NCI-H510A (cell line): ENCODE data around the gene PRKAG2.
"Not testable (repeated sequence)": the region's sequence is repeated elsewhere in the genome, so short reads cannot be mapped to it uniquely, and the experiment has no call there.

Source experiments
- DNase-seq: peaks from one replicate; lab custom pipeline; 2025; lab: John Stamatoyannopoulos, UW

PRKAG2 gene

DNA sequence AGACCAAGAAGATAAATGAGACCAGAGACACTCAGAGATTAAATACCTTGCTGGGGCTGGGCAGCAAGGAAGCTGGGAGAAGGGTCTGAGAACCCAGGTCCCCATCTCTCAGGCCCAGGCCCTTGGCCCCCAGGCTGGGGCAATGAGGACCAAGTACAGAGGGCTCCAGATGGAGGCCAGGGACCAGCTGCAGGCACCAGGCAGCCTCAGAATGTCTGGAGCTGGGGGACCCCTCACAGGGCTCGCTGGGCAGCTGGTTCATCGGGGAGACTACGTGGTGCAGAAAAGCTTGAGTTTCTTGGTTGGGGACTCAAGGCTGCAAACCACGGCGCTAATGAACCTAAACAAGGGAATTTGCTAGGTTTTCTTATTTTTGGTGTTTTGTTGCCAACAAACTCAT lies 75.6 kb downstream of the PRKAG2 start:
- DNase-seq = no peak

DNA sequence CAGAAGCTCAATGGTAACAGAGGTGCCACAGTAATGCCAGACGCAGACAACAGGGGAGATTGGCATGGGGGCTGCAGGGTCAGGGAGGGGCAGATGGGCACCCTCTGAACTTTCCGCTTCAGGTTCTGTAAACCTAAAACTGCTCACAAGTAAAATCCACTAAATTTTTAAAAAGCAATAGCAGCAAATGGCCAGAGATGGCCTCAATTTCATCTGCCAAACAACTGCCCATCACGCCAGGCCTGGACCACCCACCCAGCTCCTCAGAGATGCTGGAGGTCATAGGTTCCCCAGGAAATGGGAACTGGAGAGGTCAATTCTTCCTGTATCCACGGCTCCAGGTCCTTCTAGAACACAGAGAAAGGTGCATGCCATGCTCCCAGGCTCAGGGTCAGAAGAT lies 76.1 kb downstream of the PRKAG2 start:
- DNase-seq = no peak

DNA sequence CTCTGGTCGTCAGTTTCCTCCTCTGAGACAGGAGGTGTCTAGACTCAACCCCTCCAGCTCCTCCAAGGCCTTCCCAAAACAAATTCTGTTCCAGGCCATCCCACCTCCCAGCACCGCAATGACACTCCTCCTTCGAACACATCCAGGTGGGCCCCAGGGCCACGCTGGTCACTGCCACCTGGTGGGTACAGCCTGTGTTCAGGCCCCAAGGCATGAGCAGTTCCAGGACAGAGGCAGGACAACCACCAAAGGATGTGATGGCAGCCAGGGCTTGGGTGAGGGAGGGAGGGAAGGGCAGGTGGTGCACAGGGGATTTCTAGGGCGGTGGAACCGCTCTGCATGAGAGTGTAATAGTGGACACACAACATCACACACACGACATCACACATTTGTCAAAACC lies 76.5 kb downstream of the PRKAG2 start:
- no peak for DNase-seq

DNA sequence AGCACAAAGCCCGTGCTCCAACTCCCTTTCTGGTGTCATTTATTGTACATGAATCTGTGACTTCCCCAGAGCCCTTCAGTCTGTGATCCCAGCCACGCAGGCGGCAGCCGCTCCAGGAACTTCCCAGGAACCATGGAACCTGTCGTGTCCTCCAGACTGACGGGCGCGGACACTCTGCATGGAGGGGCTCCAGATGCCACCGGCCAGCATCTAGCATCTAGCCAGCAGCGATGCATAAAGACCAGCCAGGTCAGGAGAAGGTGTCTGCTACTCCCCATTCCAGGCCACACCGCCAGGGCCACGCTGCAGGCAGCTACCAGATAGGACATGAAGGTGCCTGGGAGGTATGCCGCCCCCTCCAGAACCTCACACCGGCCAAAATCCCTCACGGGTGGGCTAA lies 77.4 kb downstream of the PRKAG2 start:
- DNase-seq = no peak

DNA sequence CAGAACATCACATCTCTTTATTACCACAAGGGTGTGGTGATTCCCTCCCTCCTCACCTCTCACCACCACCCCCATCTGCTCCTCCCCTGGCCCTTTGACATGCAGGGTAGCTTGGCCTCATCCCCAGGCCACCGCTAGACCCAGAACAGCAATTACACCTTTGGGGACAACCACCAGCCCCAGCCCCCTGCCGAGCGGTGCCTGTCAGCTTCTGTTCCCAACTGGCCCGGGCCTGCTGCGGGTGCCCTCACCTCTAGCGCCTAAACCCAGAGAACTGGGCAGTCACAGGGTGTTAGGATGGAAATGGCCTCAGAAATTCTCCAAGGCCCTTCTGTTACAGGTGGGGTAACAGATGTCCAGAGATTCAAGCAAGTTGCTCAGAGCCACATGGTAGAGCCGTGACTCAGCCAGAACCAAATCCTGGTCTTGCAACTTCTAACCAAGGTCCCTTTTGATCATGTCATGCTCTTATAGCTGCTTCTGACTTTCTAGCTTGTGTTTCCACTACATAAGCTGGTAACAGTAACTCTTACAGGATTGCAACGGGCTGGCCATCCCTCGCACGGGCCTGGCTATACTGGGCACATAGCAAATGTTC lies 78.0 kb downstream of the PRKAG2 start:
- DNase-seq = no peak

DNA sequence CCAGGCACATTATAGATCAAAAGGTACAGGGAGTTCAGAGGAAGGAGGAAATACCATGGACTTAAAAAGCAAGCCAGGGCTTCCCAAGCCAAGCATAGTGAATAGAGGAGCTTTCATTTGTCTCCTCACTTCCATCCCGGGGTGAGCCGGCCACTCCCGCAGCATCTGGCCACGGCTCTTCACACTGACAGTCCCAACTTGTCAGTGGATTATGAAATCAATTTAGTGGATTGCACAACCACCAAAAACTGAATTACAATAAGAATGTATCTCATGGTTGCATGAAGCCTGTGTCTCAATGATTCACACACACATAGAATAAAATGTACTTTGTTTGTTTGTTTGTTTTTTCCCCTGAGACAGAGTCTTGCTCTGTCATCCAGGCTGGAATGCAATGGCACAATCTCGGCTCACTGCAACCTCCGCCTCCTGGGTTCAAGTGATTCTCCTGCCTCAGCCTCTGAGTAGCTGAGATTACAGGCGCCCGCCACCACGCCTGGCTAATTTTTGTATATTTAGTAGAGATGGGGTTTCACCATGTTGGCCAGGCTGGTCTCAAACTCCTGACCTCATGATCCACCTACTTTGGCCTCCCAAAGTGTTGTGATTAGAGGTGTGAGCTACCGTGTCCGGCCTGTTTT lies 79.1 kb downstream of the PRKAG2 start:
- not testable (repeated sequence) for DNase-seq

DNA sequence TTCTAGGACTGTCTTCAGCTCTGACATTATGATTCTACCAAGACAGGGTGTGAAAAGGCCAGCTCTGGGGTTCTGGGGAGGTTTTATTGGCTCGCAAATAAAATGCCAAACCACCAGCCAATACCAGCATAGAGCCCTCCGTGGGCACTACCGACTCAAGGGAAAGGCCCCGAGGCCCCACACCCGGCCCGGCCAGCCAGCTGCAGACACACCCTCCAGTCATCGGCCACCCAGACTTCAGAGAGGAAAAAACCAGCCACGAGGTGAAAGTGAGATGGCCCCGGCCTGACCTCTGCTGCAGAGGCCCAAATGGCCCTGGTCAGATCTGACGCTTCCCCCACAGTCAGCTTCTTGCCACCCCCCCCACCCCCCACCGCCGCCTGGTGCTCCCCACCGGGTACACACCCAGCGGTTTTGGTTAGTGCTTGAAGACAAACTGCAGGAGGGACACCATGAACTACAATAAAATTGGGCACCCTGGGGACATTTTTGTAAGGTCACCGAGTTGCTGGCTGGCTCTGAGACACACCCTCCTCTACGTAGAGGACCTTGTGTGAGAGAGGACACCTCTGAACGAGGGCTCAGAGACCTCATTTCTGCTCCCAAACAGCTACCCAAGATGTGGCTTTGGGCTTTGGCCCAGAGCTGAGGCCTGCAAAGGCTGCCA lies 79.9 kb downstream of the PRKAG2 start:
- no peak for DNase-seq

DNA sequence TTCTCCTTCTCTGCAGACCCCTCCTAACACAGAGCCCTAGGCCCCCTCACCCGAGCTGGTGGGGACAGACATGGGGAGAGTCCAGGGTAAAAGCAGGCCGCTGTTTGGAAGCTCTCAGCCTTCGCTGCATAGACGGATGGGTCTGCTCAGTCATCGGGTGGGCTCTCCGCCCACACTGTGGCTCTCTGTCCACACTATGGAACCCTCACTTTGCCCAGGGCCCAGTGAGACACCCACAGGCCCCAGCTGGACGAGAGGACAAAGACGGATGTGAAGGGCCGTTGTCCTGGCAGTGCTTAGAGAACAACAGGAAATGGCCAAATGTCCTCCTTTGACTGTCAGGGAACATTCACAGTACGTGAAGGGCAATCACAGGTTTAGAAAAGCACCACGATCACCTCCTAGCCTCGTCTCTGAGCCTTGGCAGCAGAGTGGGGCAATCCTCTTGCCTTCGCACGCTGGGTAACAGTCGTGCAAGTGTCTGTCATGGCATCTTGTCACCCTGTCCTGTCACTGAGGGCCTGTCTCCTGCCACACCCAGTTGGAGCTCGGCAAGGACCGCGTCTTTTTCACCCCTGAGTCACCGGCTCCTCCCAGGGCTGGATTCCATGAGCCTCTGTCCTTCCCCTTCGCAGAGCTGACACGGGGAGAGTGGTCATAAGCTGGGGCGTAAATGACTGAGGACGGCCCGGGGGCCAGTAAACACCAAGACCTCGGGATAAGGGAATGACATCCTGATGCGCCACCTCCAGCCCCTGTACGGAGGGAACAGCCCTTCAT lies 80.6 kb downstream of the PRKAG2 start:
- no peak for DNase-seq

DNA sequence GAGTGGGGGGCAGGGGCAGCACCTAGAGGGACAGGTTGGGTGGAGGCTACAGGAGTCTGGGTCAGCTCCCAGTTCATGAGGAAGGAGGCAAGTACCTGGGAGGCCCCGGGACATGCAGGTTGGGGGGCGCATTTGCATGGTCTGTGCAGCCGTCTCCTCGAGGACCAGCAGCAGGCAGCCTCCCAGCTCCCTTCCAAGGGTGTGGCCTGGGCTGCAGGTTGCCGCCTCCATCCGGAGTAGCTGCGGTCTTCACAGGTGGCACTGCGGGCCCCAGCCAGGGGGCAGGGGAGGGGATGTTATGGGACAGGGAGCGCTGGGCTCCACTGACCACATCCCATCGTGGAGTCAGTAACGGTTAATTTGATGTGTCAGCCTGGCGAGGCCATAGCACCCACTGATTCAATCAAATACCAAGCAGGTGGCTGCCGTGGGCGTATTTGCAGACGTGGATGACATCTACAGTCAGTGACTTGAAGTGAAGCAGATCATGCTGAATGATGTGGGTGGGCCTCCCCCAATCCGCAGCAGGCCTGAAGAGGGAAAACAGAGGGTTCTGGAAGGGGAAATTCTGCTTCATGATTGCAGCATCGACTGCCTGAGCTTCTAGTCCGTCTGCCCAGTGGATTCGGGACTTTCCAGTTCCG lies 81.6 kb downstream of the PRKAG2 start:
- no peak for DNase-seq

DNA sequence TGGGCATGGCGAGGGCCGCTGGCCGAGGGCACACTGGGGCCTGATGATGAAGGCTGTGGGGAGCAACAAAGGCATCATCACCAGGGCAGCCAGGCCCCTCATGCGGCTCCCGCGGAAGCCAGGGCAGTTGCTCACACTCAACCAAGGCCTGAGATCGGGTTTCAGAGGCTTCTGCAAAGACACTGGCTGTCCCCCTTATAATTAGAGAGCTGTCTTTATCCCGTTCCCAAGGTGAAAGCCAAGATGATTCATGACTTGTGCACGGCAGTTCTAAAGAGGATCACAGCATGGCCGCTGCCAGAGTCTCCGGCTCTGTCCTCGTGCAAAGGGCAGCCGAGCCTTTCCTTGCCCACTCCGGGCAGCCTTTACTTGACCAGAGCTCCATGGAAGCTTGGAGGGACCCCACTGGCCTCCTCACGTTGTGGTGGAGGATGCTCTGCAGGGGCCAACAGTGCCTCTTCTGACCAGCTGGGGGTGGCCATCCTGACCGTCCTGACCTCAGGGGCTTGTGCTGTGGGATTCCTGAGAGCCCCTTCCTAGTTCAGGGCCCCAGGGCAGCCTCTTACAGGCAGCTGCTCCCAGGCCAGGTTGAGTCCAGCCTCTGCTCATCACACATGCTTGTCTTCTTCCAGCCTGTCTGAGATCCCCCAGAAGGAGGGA lies 82.3 kb downstream of the PRKAG2 start:
- no peak for DNase-seq

DNA sequence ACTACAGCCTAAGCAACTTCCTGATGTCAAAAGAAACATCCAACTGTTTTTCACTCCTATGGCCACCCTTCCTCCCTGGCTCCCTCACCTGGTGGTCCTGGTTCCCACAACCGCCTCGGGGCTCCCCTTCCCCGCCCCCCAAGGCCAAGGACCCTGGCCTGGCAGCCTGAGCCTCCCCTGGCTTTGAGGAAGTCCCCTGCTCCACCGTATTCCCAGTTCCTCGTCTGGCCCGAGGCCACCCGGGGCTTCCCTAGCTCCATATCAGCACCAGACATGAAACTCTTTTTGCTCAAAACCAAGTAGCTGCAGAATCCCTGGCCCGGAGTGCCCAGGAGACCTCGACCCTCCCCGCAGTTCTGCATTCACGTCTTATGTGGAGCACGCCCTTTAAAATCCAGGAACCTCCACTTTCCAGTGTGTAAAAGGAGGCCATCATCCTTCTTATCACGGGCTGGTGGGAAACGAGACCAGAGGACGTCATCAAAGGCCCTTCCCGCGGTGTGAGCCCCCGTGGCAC lies 82.9 kb downstream of the PRKAG2 start:
- no peak for DNase-seq

DNA sequence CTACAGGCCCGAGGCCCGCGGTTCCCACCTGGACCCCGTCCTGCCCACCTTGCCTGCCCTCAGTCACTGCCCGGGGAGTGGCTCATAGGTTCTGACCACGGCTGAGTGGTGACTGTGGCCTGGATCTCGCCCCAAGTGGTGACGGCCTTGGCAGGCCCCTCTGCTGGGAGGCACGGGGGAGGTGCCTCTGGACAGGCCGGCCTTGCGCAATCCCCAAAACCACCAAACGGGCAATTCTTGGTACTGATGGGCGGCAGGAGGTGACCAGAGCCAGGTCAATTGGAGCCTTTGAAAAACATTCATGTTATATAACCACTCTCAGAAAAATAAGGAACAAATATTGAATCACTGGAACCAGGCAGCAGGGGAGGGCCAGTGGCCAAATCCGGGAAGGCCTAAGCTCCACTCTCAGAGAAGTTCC lies 83.4 kb downstream of the PRKAG2 start:
- DNase-seq = no peak

DNA sequence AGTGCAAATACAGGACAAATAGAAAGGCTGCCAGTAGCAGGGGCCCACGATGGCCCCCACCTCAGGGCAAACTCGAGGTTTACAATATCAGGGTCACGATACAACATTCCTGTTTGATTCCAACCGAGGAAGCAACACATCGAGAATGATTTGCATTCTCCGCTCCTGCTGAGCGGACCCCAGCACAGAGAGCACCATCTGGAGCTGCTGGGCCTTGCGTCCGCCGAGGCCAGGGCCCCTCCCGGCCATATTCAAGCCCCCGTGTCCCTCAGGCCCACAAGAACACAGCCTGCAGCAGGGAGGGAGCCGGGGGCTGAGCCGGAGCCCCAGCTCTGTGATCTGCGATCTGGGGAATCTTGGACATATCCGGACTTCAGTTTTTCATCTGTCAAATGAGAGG lies 84.3 kb downstream of the PRKAG2 start:
- DNase-seq = no peak

DNA sequence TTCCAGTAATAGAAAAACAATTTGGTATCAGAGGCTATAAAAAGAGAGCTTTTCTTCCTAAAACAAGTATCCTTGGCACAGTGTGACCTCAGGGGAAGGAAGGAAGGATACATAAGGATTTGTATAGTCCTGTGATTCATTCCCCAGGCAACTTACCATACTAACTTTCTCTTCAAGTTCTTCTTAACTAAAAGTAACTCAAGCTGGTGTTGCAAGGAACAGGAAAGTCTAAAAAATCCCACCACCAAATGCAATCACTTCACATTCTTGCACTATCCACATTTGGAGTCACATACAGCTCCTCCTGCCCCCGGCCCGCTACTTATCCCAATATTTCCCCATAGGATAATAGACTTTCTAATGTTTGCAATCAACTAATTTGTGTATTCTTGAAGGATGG lies 84.8 kb downstream of the PRKAG2 start:
- no peak for DNase-seq

DNA sequence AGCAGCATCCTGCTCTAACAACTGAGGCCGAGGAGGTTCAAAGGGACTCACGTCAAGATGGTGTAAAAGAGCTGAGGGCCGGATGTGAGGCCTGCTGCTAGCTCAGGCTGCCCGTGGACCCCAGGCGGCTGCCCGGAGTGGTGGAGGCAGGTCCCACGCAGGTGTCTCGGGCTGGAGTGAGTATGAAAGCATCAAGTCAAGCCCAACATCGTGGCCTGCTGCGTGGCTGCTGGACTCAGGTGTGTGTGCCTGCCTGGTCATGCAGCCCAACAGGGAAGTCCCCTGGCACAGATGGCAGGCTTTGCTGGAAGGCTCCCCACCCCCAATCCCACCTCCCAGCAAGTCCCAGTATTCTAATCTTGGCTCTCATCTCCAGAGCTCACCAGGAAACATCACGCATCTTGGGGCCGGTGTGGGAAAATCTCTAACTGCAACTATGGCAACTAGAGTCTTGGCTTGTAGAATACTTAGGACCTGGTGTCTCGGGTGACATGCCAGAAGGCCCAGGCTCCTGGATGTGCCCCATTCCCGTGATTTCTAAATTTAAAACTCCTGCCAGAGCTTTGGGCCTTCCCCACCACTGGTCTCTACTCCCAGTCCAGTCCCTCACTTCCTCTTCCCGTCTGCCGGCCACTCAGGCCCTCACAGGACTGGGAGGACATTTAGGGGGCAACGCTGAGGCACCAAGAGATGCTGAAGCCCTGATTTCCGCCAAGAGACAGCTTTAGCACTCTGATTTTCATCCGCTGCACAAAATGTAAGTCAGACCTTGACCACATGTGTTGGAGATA lies 85.9 kb downstream of the PRKAG2 start:
- DNase-seq = no peak

DNA sequence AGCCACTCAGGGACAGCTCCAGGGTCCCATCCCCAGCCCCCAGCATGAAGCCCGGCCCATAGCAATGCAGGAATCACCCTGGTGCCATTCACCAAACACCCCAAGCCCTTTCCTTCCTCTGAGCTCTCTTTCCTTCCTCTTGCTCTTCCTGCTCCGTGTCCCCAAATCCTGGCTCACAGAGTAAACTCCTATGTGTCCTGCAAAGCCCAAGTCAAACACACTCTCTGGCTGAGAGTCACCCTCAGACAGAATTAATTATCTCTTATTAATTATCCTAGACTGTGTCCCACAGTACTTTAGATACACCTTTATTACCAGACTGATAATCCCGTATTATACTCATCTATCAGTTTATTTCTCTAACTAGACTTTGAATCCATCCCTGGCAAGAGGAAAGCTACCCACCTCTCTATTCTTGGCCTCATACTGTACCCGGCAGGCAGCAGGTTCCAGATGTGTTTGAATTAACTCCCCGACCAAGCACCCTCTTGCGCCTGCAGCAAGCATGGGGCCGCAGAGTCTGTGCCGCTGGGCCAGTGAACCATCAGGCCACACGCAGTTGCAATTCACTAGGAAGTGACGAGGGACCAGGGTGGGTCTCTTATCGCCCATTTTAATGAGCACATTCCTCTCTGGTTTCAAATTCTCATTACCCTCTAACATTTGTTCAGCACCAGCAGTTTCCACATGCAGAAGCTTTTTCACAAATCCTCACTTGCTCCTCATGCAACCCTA lies 86.7 kb downstream of the PRKAG2 start:
- no peak for DNase-seq

DNA sequence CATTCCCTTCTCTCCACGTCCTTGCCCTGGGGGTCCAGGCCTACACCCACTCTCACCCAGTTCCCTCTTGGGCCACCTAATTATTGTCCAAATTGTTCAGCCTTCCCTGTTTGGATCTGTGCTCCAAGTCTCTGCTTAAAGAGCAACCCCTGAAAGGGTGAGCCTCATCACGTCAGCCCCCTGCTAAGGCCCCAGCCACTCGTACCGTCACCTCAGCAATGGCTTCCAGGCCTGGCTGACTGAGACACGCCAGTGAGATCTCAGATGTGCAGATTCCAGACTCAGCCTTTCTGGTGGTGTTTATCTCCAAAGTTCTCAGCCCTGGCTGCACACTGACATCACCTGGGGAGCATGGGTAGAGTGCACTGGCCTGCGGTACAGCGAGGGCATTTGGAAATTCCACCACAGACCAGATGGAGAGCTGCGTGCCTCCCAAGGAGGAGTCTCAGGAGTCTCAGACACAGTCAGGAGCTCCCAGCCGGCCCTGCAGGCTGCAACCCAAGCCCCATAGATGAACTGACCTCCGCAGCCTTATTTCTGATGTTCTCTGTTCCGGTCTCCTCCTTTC lies 87.5 kb downstream of the PRKAG2 start:
- DNase-seq = no peak

DNA sequence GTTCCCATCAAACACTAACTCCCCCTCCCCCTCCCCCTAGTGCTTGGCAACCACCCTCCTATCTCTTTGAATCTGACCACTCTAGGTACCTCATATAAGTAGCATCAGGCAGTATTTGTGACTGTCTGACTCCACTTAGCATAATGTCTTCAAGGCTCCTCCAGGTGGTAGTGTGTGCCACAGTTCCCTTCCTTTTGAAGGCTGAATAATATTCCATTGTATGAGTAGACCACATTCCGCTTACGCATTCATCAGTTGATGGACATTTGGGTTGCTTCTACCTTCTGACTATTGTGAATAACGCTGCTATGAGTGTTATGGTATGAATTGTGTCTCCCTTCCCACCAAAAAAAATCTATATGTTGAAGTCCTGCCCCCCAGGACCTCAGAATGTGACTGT lies 89.6 kb downstream of the PRKAG2 start:
- DNase-seq = no peak

DNA sequence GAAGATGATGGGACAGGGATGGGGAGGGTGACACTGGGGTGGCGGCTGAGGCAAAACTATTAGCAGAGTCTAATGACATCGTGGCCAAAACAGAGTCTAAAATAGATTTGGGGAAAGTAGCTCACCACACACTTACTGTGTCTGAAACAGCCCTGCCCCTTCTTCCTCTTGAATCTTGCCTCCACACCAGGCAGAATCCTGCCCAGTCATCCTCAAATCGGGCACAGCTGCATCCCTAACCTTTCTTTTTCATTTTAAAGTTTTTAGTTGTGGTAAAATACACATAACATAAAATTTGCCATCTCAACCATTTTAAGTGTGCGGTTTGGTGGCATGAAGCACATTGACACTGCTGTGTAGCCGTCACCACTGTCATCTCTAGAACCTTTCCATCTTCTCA lies 90.0 kb downstream of the PRKAG2 start:
- no peak for DNase-seq

DNA sequence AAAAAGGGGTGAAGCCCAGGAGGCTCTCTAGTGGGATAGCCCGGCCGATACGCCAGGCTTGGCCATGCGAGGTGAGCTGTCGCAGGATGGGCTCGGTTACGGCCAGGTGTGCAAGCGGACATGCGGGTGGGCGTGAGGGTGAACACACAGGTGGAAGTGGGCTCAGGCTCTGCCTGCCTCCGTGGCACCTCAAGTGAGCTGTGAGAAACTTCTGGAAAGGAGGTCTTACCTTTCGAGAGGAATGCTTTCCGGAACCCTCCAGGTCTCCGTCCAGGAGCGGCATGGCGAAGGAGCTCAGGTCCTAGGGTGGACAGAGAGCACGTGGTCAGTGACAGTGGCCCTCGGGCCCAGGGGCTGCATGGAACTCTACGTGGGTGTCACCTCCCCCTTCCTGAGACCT lies 90.7 kb downstream of the PRKAG2 start:
- DNase-seq = no peak
